Measurements from ENCODE around the gene TRIP4.

GRCh38 chr15:64344651-64345294 lies 42.9 kb upstream of the TRIP4 start:
- TF ChIP-seq CTCF (IDR thresholded peaks at IDR 0.05; ENCODE audit: low read length): no peak
- no peak for TF ChIP-seq EZH2 (IDR thresholded peaks at IDR 0.05; ENCODE audit: borderline replicate concordance, low read length)
